Measurements from ENCODE around the gene VPS26A.

VPS26A gene

GRCh38 chr10:69123747-69124562, at the start of gene VPS26A:
VPS26A (plus strand) TSS chr10:69124178; CDS start chr10:69124278, 100 bp downstream.
- peak; percentile 98 for DNase-seq (ENCODE audit: low spot score)

DNA sequence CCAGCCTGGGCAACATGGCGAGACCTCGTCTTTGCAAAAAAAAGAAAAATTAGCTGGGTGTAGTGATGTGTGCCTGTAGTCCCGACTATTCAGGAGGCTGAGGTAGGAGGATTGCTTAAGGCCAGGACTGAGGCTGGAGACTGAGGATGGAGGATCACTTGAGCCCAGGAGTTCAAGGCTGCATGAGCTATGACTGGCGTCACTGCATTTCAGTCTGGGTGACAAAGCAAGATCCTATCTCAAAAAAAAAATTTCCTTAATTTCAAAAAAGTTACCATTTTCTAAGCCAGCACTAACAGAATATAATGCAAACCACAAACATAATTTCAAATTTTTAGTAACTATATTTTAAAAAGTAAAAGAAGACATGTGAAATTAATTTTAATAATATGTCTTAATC, 49.4 kb upstream of the VPS26A start:
- DNase-seq (ENCODE audit: low spot score): no peak

- no peak for DNase-seq (ENCODE audit: low spot score)
Observed at GRCh38 chr10:69075431-69075830, 48.5 kb upstream of the VPS26A start.

GRCh38 chr10:69078311-69078710, 45.7 kb upstream of the VPS26A start:
- no peak for DNase-seq (ENCODE audit: low spot score)

DNA sequence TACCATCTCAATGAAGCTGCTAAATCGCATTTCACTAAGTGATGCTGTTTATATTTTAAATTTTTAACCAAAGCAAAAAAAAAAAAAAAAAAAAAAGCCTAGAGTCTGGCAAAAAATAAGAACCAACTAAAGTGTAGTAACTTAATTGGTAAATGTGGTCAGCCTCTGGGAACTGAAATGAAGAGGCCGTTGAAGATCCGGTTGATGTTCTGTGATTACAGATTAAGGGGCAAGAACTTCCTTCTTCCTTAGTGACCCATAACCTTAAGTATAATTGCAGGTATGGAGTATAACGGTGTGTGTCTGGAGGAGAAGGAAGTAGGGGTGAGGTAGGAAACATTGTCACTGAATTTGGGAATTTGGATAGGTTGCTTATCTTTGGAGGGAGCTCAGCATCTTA, 43.8 kb upstream of the VPS26A start:
- DNase-seq (ENCODE audit: low spot score): no peak

GRCh38 chr10:69086001-69086509, 37.9 kb upstream of the VPS26A start:
- DNase-seq (ENCODE audit: low spot score): no peak

- peak; percentile 88 for DNase-seq (ENCODE audit: low spot score)
Observed at GRCh38 chr10:69087590-69088470, 36.1 kb upstream of the VPS26A start, which contains the start of gene SRGN. SRGN (plus strand) TSS chr10:69088103; CDS start chr10:69088158, 55 bp downstream.

GRCh38 chr10:69088471-69088769, 35.6 kb upstream of the VPS26A start:
- DNase-seq (ENCODE audit: low spot score): no peak

GRCh38 chr10:69088801-69089501, 35.0 kb upstream of the VPS26A start:
- peak; percentile 78 for DNase-seq (ENCODE audit: low spot score)

DNA sequence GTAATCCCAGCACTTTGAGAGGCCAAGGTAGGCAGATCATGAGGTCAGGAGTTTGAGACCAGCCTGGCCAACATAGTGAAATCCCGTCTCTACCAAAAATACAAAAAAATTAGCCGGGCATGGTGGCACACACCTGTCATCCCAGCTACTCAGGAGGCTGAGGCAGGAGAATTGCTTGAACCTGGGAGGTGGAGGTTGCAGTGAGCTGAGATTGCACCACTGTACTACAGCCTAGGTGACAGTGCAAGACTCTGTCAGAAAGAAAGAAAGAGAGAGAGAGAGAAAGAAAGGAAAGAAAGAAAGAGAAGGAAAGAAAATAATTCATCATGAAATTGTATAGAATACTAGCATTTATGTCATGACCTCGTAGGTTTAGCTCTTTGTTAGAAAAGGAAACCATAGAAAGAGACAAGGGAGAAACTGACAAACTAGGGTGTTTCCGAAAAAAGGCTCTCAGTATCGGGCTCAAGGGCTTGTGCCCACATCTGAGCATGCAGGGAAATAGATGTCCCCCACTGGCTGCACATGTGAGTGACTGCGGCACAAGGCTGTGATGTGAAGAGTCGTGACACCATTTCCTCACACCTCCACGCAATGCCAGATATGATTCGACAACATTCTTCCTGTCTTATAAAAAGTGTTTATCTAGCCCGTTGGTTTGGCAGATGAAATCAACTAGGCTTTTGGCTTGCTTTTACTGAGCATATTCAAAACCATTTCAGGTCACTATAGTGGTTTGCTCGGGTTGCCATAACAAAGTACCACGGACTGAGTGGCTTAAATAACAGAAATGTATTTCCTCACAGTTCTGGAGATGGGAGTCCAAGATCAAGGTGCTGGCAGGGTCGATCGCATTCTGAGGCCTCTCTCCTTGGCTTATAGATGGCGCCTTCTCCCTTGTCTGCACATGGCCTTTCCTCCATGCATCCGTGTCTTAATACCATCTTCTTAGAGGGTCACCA, 34.1 kb upstream of the VPS26A start:
- DNase-seq (ENCODE audit: low spot score): peak; percentile 74

DNA sequence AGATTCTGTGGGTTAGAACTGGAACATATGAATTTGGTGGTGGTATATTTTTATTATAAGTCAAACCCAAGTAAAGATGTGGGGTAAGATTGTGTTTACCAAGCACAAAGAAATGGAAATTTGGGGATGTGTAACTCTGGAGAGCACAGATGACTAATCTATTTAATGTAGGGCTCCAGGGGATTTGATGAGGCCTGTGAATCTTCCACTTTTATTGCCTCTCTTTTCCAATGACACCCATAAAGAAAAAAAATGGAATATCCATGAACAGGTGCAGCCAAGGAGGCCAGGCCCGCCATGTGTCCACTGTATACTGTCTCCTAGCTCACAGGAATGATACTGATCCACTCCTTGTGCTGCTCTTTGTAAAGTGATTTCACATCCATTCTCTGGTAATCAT, 33.3 kb upstream of the VPS26A start:
- DNase-seq (ENCODE audit: low spot score): no peak

DNA sequence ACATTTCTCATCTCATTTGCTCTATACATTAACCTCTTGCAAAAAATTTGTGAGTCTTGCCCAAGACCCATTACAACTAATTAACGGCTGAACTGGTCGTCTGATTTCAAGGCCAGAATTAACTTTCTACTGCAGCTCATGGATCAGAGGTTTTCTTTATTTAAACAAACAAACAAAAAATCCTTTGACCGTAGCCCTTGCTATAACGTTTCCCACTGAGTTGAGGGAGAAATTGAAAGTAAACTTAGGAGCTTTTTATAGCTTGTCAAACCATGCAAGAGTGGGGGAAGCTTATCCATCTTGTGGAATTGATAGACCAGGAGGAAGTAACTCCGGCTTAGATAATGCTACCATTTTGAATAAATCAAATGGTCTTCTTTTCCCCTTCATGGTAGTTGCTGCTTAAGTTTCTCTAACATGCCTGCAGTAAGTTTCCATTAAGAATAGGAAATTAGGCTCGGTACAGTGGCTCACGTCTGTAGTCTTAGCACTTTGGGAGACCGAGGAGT, 32.8 kb upstream of the VPS26A start:
- DNase-seq (ENCODE audit: low spot score): no peak

- peak; percentile 90 for DNase-seq (ENCODE audit: low spot score)
Observed at GRCh38 chr10:69092959-69093850, 30.8 kb upstream of the VPS26A start.

DNA sequence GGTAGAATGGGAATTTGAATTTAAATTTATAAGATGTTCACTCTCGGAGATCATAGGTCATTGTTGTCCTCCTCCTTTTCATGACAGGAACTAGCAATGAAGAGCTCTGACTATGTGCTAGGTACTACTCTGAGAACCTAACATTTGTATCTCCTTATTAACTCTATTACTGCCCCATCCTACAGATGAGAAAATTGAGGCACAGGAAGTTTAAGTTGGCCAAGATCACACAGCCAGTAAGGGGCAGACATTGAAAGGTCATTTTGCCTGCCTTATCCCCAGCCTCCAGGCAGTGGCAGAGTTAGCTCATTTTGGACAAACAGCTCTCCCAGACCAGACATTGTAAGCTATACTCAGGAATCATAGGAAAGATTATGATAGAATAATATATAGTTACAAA, 30.0 kb upstream of the VPS26A start:
- DNase-seq (ENCODE audit: low spot score): no peak

GRCh38 chr10:69096045-69096444, 27.9 kb upstream of the VPS26A start:
- DNase-seq (ENCODE audit: low spot score): no peak

DNA sequence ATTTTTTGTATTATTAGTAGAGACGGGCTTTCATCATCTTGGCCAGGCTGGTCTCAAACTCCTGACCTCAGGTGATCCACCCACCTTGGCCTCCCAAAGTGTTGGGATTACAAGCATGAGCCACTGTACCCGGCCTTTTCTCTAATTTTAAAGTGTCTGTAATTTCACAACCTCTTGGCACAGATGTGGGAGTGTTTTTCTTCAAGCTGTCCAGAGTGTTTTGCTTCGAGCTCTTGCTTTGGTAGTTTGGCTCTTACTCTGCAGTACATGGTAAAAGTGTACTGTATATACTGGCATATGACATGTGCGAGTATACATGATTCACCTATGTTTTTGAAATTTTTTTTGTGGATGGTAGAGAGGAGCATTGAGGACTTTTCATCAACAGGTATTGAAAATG, 26.2 kb upstream of the VPS26A start:
- DNase-seq (ENCODE audit: low spot score): no peak

- no peak for DNase-seq (ENCODE audit: low spot score)
Observed at GRCh38 chr10:69100136-69100872, 23.7 kb upstream of the VPS26A start.

DNA sequence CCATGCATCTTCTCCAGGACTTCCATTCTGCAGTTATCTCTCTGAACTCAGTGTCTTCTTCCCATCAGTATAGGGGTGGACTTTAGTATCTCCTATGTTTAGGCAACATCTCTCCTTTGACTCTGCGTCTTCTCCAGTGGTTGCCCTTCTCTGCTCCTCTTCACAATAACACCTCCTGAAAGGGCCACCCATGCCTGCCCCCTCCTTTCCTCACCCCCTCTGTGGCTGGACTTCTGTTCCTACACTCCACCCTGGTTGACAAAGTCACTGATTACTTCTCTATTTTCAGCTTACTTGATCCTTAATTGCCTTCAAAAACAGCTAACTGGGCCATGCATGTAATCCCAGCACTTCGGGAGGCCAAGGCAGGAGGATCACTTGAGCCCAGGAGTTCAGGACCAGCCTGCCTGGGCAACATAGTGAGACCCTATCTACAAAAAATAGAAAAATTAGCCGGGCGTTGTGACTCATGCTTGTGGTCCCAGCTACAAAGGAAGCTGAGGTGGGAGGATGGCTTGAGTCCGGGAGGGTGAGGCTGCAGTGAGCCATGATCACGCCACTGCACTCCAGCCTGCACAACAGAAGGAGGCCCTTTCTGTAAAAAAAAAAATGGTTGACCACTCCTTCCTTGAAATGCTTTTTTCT, 22.4 kb upstream of the VPS26A start:
- DNase-seq (ENCODE audit: low spot score): peak; percentile 14

DNA sequence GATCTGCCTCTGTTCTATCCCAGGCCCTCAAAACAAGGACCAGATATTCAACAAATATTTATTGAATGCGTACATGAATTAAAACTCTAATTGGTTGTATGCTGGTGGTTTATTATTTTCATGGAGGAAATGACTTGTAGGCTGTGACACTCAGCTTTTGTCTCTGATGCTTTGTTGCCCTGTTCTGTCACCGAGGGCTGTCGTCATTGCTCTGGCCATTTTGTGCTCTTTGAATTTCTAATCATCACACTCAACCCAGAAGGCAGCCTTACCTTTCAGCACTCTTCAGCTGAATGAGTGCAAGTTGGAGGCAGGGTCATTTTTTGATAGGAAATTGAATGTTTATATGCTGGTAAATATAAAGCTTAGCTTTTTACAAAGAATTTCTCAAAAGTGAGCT, 21.5 kb upstream of the VPS26A start:
- DNase-seq (ENCODE audit: low spot score): no peak

Data from CD4-positive, alpha-beta T cell treated with Interleukin-6 at 100 ng/mL for 8 hours (primary cell).